Activated CD4-positive, alpha-beta T cell treated with anti-CD3 and anti-CD28 coated beads, Interleukin-2, amount 50 U/mL, for 48 hours (primary cell): ENCODE data around the gene CFAP65.

Source experiments
- DNase-seq, 2 experiments: peaks; one replicate each; pipeline ENCODE4 v3.0.0-alpha.2; 2020

CFAP65 gene

GRCh38 chr2:219041252-219041651 lies at the start of gene CFAP65:
TSS of gene CFAP65 (minus strand) at chr2:219041516. CDS start at chr2:219039048, 2,468 bp downstream.
- DNase-seq = peak; percentile 36 to 48

GRCh38 chr2:219090436-219091299 lies 49.4 kb upstream of the CFAP65 start:
- no peak for DNase-seq

DNA sequence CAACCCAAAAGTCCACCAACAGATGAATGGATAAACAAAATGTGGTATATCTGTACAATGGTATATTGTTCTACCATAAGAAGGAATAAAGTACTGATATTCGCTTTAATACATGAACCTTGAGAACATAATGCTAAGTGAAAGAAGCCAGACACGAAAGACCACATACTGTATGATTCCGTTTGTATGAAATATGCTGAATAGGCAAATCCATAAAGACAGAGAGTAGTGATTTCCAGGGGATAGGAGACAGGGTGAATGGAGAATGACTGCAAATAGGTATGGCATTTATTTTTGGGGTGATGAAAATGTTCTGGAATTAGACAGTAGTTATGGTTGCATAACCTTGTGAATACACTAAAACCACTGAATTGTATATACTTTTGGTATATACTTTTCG lies 48.0 kb upstream of the CFAP65 start:
- DNase-seq = no peak

DNA sequence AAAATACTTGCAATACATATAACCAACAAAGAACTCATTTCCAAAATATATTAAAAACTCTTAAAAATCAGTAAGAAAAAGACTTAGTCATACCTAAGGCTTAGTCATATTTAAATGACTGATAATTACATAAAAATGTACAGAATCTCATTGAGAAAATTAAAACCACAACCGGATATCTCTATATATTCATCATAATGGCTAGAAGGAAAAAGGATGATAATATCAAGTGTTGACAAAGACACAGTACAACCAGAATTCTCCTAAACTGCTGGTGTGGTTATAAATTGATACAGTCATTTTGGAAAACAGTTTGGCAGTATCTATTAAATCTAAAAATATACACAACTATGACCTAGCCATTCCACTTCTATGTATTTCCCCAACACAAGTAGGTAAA lies 46.5 kb upstream of the CFAP65 start:
- no peak for DNase-seq

GRCh38 chr2:219087361-219087760 lies 46.0 kb upstream of the CFAP65 start:
- DNase-seq = no peak

GRCh38 chr2:219086196-219086595 lies 44.9 kb upstream of the CFAP65 start:
- no peak for DNase-seq

DNA sequence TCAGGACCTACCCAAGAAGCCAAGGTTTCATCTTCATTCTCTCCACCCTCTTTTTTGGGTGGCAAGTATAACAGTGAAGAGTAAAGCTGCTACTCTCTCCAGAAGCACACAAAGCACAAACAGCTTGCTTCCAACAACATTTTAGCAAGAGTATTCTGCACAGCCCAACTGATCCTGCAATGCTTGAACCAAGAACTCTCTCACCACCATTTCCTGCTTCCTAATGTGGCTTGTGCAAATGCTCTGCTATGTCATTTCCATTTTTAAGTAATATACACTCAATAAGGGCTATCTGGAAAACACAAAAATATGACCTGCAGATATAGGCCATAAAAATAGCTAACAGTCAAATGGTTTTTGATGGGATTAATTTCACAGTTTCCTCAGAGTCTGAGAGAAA lies 43.5 kb upstream of the CFAP65 start:
- DNase-seq = no peak

- no peak for DNase-seq
Measured at GRCh38 chr2:219082332-219082958, 41.1 kb upstream of the CFAP65 start.

- DNase-seq = no peak
Measured at GRCh38 chr2:219081701-219082331, 40.5 kb upstream of the CFAP65 start.

GRCh38 chr2:219081096-219081495 lies 39.8 kb upstream of the CFAP65 start:
- no peak for DNase-seq

DNA sequence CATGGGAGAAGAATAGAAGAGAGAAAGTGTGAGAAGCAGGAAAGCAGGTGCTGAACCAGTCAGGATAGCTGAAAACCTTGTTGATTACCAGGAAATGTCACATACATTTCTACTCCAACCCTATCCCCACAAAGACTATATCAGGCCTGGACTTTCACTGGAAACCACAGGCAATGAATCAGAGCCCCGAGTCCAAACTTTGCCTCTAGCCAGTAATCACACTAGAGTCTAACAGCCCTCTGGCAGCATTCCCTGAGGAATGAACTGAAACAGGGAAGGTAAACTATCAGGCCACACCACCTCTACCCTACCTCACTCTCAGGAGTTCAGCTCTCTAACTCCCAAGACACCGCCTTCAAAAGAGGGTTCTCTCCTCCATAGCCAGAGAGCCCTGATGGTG lies 38.1 kb upstream of the CFAP65 start:
- no peak for DNase-seq

DNA sequence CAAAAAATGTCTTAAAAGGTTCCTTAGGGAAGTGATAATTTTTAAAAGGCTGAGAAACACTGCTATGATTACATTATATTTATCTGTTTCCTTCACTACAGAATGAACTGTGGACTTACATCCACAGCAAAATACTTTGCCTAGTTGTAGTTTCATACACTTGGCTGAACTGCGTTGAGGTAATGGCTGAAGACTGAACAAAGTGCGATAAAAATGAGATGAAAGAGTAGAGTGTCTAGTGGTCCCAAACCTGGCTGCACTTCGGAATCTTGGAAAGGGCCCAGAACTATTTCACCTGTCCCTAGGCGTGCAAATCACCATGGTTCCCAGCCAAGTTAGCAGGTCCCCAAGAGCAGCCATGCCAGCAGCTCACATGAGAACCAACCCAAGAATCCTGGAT lies 37.6 kb upstream of the CFAP65 start:
- DNase-seq = no peak

- no peak for DNase-seq
Measured at GRCh38 chr2:219078126-219078525, 36.8 kb upstream of the CFAP65 start.

GRCh38 chr2:219076253-219076652 lies 34.9 kb upstream of the CFAP65 start:
- DNase-seq = no peak

DNA sequence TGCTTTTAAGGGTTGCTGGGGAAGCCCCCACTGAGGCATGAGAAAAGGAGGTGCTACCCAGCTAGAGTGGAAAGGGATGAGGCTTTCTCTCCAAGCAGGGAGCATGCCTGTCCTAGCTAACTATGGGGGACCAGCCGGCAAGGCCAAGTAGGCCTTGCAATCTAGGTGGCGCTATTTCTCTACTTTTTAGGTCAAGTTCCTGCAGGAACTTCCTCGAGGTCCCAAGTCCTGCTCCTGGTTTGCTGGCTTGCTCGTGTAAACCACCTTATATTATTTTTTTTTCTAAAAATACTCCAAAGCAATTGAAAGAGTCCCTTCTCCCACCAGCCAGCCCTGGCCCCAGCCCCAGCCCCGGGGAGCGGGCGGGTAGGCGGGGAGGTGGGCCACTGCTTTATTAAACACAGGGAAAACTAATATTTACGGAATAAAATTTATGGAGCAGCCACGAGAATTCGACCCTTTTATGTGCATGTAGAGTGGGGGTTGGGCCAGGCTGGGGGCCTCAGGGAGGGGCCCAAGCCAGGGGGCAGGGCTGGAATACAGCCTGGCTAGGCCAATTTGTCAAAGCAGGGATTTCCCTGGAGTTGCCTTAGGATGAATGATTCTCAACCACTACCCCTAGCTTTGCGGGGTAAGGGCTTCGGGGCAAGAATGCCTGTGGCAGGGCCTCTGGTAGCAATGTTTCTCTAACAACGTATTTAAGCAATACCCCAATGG lies 32.3 kb upstream of the CFAP65 start:
- peak; percentile 11 to 33 for DNase-seq

DNA sequence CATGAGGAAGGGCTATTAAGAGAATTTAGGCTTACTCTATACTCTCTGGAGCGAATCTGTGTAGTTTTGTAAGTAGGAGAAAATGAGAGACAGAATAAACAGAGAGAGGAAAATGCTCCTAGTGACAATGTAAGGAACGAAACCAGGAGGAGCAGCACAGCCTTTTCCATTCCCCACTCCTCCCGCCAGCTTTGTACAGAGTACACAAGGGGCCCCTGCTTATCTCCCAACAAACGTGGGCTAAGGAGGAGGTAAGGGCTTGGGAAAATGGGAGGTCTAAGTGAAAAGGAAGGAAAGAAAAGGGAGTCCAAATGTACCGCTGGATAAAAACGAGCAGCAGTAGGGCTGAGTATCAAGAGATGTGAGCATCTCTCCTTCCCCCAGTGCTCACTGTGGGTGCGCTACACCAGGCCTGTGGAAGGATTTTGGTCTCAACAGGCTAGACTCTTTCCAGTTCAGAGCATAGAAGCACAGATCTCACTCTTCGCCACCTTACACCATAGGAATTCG lies 31.5 kb upstream of the CFAP65 start:
- DNase-seq = no peak

DNA sequence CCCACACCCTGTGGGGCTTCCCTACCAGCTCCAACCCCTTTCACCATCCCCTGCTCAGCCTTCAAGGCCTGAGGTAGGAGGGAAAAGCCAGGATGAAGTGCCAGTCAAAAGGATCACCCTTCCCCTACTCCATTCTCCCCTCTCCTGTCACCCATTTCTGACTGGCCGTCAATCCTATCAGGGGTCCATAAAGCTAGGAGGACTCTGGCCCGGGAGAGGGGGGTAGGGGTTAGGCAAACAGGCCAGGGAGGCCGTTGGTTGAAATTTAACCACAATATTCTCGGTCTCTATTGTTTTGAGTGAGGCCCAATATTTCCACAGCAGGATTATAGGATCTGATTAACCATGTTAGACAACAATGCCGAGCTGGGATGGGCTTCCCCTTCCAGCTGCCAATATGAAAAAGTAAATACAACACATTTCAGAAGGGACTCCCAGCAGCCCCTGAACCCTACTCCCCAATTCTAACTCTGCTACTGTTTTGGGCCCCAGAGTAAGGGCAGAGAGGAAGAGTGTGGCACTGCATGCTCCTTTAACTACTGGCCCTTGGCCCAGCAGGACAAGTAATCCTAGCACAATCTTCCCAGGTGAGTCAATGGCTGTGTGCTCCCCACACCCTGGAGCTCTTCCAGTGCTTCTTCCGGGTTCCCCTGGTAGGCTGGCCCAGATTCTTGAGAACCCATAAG lies 30.0 kb upstream of the CFAP65 start:
- DNase-seq = no peak

DNA sequence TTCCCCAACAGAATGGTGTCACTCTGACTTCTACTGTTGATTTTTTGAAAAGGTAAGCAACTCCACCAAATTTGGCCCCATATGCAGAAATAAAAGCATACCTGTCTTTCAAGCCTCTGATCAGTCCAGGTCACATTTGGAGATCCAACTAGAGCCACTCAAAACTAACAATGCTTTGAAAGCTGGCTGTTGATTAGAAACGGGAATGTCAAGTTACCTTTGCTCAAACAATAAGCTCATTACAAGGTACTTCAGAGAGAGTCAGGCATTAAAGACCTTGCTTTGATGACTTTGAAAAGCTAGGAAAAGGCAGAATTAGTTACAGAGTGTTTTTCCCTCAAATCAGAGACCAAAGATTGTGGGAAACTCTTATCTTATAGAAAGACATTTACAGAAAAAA lies 24.2 kb upstream of the CFAP65 start:
- DNase-seq = no peak

GRCh38 chr2:219062081-219062480 lies 20.8 kb upstream of the CFAP65 start:
- no peak for DNase-seq

DNA sequence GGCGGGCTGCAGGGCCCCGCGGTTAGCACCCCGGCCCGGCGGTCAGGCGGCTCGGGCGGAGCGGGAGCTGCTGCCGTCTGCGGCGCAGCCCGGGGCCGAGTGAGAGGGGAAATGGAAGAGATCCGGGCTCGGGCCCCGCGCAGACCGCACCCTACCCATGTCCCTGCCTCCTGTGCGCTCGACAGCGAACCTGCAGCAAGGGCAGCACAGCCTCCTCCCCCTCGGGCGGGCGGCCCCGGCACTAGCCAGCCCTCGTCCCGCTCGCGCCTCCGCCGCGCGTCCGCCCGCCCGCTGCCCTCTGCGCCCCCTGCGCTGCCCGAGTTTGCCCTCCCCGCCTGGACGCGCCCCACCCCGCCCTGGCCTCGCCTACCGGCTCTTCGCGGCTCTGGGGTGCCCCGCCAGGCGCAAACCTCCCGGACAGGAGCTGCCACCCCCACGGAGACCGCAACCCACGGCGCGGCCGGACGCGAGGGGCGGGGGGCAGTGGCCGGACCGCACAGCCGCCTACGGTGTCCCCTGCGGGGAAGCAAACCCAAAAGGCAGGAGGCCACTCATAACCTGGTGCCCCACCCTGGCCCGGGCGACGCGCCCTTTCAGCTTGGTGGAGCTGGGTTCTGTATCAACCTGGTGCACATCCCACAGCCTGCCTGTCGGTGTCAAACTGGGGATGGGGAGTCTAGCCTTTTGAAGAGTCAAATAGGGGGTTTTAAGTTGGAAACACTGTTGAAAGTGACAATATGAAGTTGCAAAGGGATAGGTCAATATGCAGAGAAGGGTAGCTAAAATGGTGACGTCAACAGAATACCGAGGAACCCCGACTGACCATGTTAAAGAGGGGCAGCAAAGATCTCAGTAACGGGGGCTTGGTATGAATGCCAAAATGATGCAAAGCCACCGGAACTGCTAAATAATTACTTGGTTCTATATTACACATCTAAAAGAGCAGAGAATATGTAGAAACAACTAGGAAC lies 19.8 kb upstream of the CFAP65 start, which contains the start of gene IHH:
Gene IHH, minus strand, starts transcription at position 101 of the 971 bp plus-strand sequence. CDS start 454 bp downstream, outside the sequence.
- peak; percentile 16 to 17 for DNase-seq
